Trophoblast cell (in vitro differentiated cells and primary cell): ENCODE data around the gene BCL7A.

ENCODE experiments used
- DNase-seq, 2 donors: peaks; one replicate each; pipeline ENCODE4 v3.0.0-alpha.2; 2016
- H2AFZ ChIP-seq: 2 replicates; pipeline ENCODE4 v1.6.1; 2013; ENCODE audit warnings: low read length, moderate library complexity, mild to moderate bottlenecking; ENCODE audit not compliant: insufficient read depth, poor library complexity
- H2AK5ac ChIP-seq: 2 replicates; pipeline ENCODE4 v1.6.1; 2013; ENCODE audit warnings: mild to moderate bottlenecking, low read length
- H2BK120ac ChIP-seq: 2 replicates; pipeline ENCODE4 v1.6.1; 2013; ENCODE audit warnings: low read length, mild to moderate bottlenecking, moderate library complexity; ENCODE audit not compliant: insufficient read depth, poor library complexity
- H2BK12ac ChIP-seq: 2 replicates; pipeline ENCODE4 v1.6.1; 2013; ENCODE audit warnings: mild to moderate bottlenecking, low read length, moderate library complexity
- H2BK5ac ChIP-seq: 2 replicates; pipeline ENCODE4 v1.6.1; 2013; ENCODE audit warnings: low read length, low read depth, moderate library complexity, mild to moderate bottlenecking; ENCODE audit not compliant: poor library complexity
- H3K14ac ChIP-seq: 2 replicates; pipeline ENCODE4 v1.6.1; 2013; ENCODE audit warnings: mild to moderate bottlenecking, low read length
- H3K18ac ChIP-seq: 2 replicates; pipeline ENCODE4 v1.6.1; 2013; ENCODE audit warnings: mild to moderate bottlenecking, low read length
- H3K23ac ChIP-seq: 2 replicates; pipeline ENCODE4 v1.6.1; 2013; ENCODE audit warnings: low read length
- H3K27ac ChIP-seq: 2 replicates; pipeline ENCODE4 v1.5.1; 2013; ENCODE audit warnings: low read depth, mild to moderate bottlenecking, inconsistent platforms, low read length, moderate library complexity
- H3K27me3 ChIP-seq: 2 replicates; pipeline ENCODE4 v1.6.1; 2013; ENCODE audit warnings: inconsistent platforms, mild to moderate bottlenecking, low read length, moderate library complexity; ENCODE audit not compliant: insufficient read depth
- H3K36me3 ChIP-seq, 2 experiments: 1 replicate in 1 of 2; 2 replicates in 1 of 2; pipeline ENCODE4 v1.6.1; 2013; ENCODE audit warnings: low read length in 2 of 2, mild to moderate bottlenecking in 2 of 2, moderate library complexity in 1 of 2; ENCODE audit not compliant: insufficient read depth in 2 of 2, control insufficient read depth in 1 of 2
- H3K4ac ChIP-seq: 2 replicates; pipeline ENCODE4 v1.6.1; 2013; ENCODE audit warnings: low read depth, mild to moderate bottlenecking, low read length, moderate library complexity
- H3K4me1 ChIP-seq, 2 experiments: 1 replicate in 1 of 2; 2 replicates in 1 of 2; pipeline ENCODE4 v1.6.1; 2013; ENCODE audit warnings: low read length in 2 of 2, mild to moderate bottlenecking in 2 of 2, moderate library complexity in 1 of 2; ENCODE audit not compliant: insufficient read depth in 2 of 2, control insufficient read depth in 1 of 2
- H3K4me2 ChIP-seq: 2 replicates; pipeline ENCODE4 v1.6.1; 2013; ENCODE audit warnings: inconsistent platforms, mild to moderate bottlenecking, low read length, moderate library complexity
- H3K4me3 ChIP-seq: 2 replicates; pipeline ENCODE4 v1.5.1; 2013; ENCODE audit warnings: mild to moderate bottlenecking, low read depth, low read length, inconsistent platforms
- H3K79me1 ChIP-seq: one replicate; pipeline ENCODE4 v1.6.1; 2013; ENCODE audit warnings: low read length
- H3K79me2 ChIP-seq: 2 replicates; pipeline ENCODE4 v1.6.1; 2013; ENCODE audit warnings: low read length, mild to moderate bottlenecking; ENCODE audit not compliant: control insufficient read depth, insufficient read depth, poor library complexity
- H3K9ac ChIP-seq: 2 replicates; pipeline ENCODE4 v1.6.1; 2013; ENCODE audit warnings: mild to moderate bottlenecking, low read length
- H3K9me3 ChIP-seq: 2 replicates; pipeline ENCODE4 v1.6.1; 2013; ENCODE audit warnings: low read depth, mild to moderate bottlenecking, control low read depth, inconsistent platforms, low read length; ENCODE audit not compliant: insufficient read depth
- H4K12ac ChIP-seq: 2 replicates; pipeline ENCODE4 v1.6.1; 2013; ENCODE audit warnings: low read depth, mild to moderate bottlenecking, low read length, moderate library complexity
- H4K8ac ChIP-seq: 2 replicates; pipeline ENCODE4 v1.6.1; 2013; ENCODE audit warnings: low read depth, mild to moderate bottlenecking, low read length, moderate library complexity
- H4K91ac ChIP-seq: one replicate; pipeline ENCODE4 v1.6.1; 2013; ENCODE audit warnings: low read depth, mild to moderate bottlenecking, low read length, moderate library complexity
- WGBS: extraction: QIAGEN DNeasy Blood & Tissue Kit; methylation state at CpG from one replicate; pipeline ENCODE4 v1.1.7; 2013; ENCODE audit warnings: missing lambda C conversion rate; ENCODE audit not compliant: insufficient read length, insufficient coverage; ENCODE audit errors: extremely low coverage; 5-methylcytosine and 5-hydroxymethylcytosine counted together

The BCL7A gene

DNA sequence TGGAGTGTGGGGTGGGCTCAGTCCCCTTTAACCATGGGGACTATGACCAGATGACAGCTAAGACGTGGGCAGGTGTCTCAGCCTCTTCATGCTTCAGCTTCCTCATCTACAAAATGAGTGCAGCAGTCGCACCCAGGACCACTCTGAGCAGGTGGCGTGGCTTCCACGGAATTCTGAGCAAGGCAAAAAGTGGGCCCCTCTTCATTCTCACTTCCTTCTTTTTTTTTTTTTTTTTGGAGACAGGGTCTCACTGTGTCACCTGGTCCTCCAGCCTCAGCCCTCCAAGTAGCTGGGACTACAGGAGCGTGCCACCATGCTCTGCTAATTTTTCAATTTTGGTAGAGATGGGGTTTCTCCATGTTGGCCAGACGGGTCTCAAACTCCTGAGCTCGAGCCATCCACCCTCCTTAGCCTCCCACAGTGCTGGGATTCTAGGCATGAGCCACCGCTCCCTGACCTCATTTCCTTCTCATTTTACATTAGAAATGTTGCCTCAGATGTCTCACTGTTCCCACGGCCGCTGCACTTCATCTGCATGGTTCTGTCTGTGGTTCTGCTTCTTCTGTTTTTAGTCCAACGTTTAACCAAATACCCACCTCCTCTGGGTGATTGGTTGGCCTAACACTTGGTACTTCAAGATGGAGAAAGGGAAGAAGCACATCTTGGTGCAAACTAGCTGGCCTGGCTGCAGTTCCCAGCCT is 41.3 kb upstream of the BCL7A start:
- Histone ChIP-seq H2AFZ (no peak overlapping the region), H3K23ac (no peak overlapping the region), H3K79me2 (no peaks in the 10 kb centered on the region), H3K14ac (no peak overlapping the region), H3K4ac (no peak overlapping the region), H4K12ac (no peak overlapping the region), H3K9me3 (no peaks in the 10 kb centered on the region), H3K4me2 (no peak overlapping the region), H3K9ac (no peak overlapping the region), H3K18ac (no peak overlapping the region), H2BK5ac (no peak overlapping the region), H4K8ac (no peak overlapping the region), H2BK120ac (no peak overlapping the region), H3K27me3 (no peaks in the 10 kb centered on the region), H3K79me1 (no peaks in the 10 kb centered on the region), H3K4me1 (no peaks in the 10 kb centered on the region), H3K36me3 (no peaks in the 10 kb centered on the region), H2BK12ac (no peak overlapping the region), H3K27ac (no peak overlapping the region), H2AK5ac (no peak overlapping the region), H4K91ac (no peak overlapping the region), H3K4me3 (no peak overlapping the region)
- WGBS = no CpG with 5 or more reads among the region's 11 CpGs
- DNase-seq = no peak

DNA sequence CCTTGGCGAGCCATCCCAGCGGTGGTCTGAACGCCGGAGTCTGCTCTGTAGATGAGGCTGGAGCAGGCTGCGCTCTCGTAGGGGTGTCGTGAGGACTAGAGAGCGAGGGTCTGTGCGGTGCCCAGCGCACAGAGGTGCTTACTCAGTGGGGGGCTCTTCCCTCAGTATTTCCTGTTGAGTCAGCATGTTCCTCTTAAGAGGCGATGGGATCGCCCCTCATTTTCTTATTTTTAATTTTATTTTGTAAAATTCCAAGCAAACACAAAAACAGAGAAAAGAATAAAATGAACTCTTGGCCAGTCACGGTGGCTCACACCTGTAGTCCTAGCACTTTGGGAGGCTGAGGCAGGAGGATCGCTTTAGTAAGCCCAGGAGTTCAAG is 40.8 kb upstream of the BCL7A start:
- no peak overlapping the region for H3K4me2 ChIP-seq
- H4K8ac ChIP-seq = no peak overlapping the region
- no peak overlapping the region for H3K14ac ChIP-seq
- H2BK5ac ChIP-seq = no peak overlapping the region
- H3K4me1 ChIP-seq = no peaks in the 10 kb centered on the region
- no peak overlapping the region for H4K12ac ChIP-seq
- no peak overlapping the region for H3K27ac ChIP-seq
- H3K4ac ChIP-seq = no peak overlapping the region
- no peaks in the 10 kb centered on the region for H3K9me3 ChIP-seq
- H3K18ac ChIP-seq = no peak overlapping the region
- no peaks in the 10 kb centered on the region for H3K27me3 ChIP-seq
- no CpG with 5 or more reads among the region's 14 CpGs for WGBS
- no peak overlapping the region for H2AFZ ChIP-seq
- H2BK12ac ChIP-seq = no peak overlapping the region
- no peaks in the 10 kb centered on the region for H3K36me3 ChIP-seq
- no peaks in the 10 kb centered on the region for H3K79me2 ChIP-seq
- no peak overlapping the region for H2BK120ac ChIP-seq
- H3K4me3 ChIP-seq = no peak overlapping the region
- no peak overlapping the region for H2AK5ac ChIP-seq
- no peak overlapping the region for H3K9ac ChIP-seq
- H3K79me1 ChIP-seq = no peaks in the 10 kb centered on the region
- no peak overlapping the region for H3K23ac ChIP-seq
- no peak overlapping the region for H4K91ac ChIP-seq
- DNase-seq = no peak

DNA sequence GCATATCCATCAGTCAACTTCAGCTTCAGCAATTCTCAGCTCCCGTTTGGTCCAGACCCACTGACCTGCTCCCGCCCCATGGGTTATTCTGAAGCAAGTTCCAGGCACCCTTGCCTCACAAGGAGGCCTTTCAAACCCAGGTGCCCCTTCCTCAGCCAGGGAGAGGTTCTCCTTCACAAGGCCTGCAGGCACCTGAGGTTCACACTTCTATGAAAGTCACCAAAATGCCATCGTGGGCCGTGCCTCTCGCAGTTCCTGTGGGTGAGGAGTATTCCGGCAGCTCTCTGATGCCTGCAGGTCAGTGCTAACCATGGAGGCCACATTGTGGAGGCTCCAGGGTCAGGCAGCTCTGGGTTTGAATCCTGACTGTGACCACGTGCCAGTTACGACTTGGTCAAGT is 40.2 kb upstream of the BCL7A start:
- H2BK120ac ChIP-seq = no peak overlapping the region
- H4K12ac ChIP-seq = no peak overlapping the region
- no peak overlapping the region for H3K18ac ChIP-seq
- H3K9me3 ChIP-seq = no peaks in the 10 kb centered on the region
- no peak overlapping the region for H3K9ac ChIP-seq
- no peak overlapping the region for H2BK12ac ChIP-seq
- no peak overlapping the region for H3K4ac ChIP-seq
- H2AK5ac ChIP-seq = no peak overlapping the region
- H3K14ac ChIP-seq = no peak overlapping the region
- no peaks in the 10 kb centered on the region for H3K4me1 ChIP-seq
- H3K4me3 ChIP-seq = no peak overlapping the region
- H2AFZ ChIP-seq = no peak overlapping the region
- WGBS = no CpG with 5 or more reads among the region's 8 CpGs
- no peak overlapping the region for H3K27ac ChIP-seq
- no peak overlapping the region for H4K8ac ChIP-seq
- H3K27me3 ChIP-seq = no peaks in the 10 kb centered on the region
- no peak overlapping the region for H3K23ac ChIP-seq
- H3K79me1 ChIP-seq = no peaks in the 10 kb centered on the region
- no peak overlapping the region for H2BK5ac ChIP-seq
- DNase-seq = no peak
- H3K79me2 ChIP-seq = no peaks in the 10 kb centered on the region
- no peaks in the 10 kb centered on the region for H3K36me3 ChIP-seq
- no peak overlapping the region for H4K91ac ChIP-seq
- H3K4me2 ChIP-seq = no peak overlapping the region

DNA sequence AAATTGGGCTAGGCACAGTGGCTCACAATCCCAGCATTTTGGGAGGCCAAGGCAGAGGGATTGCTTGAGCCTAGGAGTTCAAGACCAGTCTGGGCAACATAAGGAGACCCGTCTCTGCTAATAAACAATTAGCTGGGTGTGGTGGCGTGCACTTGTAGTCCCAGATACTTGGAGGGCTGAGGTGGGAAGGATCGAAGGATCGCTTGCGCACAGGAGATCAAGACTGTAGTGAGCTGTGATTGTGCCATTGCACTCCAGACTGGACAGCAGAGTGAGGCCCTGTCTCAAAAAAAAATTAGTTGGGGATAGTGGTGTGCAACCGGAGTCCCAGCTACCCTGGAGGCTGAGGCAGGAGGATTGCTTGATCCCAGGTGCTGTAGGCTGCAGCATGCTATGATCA is 38.7 kb upstream of the BCL7A start:
- Histone ChIP-seq H2AK5ac (no peak overlapping the region), H4K91ac (no peak overlapping the region), H3K4ac (no peak overlapping the region), H2AFZ (no peak overlapping the region), H4K8ac (no peak overlapping the region), H3K27me3 (no peaks in the 10 kb centered on the region), H3K4me3 (no peak overlapping the region), H3K36me3 (no peaks in the 10 kb centered on the region), H3K14ac (no peak overlapping the region), H2BK5ac (no peak overlapping the region), H3K79me1 (no peaks in the 10 kb centered on the region), H3K18ac (no peak overlapping the region), H3K9ac (no peak overlapping the region), H3K4me1 (no peaks in the 10 kb centered on the region), H3K4me2 (no peak overlapping the region), H3K9me3 (no peaks in the 10 kb centered on the region), H3K23ac (no peak overlapping the region), H3K27ac (no peak overlapping the region), H2BK12ac (no peak overlapping the region), H3K79me2 (no peaks in the 10 kb centered on the region), H2BK120ac (no peak overlapping the region), H4K12ac (no peak overlapping the region)
- no peak for DNase-seq
- WGBS = no CpG with 5 or more reads among the region's 6 CpGs
